Progenitor cell of endocrine pancreas (in vitro differentiated cells): ENCODE results near the gene SYNE2. TPM values are rescaled to one million over a fixed set of nuclear protein-coding genes. Genes with fewer than 3 reads are reported as not detected.
A peak's percentile ranks its signal among the peaks of the same experiment; 100 is the strongest.
"Not testable (repeated sequence)": the region's sequence is repeated elsewhere in the genome, so short reads cannot be mapped to it uniquely, and the experiment has no call there.

Experiments used
- DNase-seq: peaks from one replicate; pipeline ENCODE4 v3.0.0; 2021; ENCODE audit warnings: low spot score; ENCODE audit not compliant: unreplicated experiment
- H3K27ac Mint-ChIP-seq: 2 replicates; pipeline ENCODE4 v1.8.0; 2021; ENCODE audit warnings: mild to moderate bottlenecking, moderate library complexity, mixed read lengths
- H3K27me3 Mint-ChIP-seq: 2 replicates; pipeline ENCODE4 v1.8.0; 2021; ENCODE audit warnings: mixed read lengths
- H3K36me3 Mint-ChIP-seq: 2 replicates; pipeline ENCODE4 v1.8.0; 2022; ENCODE audit warnings: mixed read lengths; ENCODE audit not compliant: insufficient read depth
- H3K4me1 Mint-ChIP-seq: 2 replicates; pipeline ENCODE4 v1.8.0; 2021; ENCODE audit warnings: low read depth, mixed read lengths
- H3K4me3 Mint-ChIP-seq: 2 replicates; pipeline ENCODE4 v1.8.0; 2021; ENCODE audit warnings: low read depth, mild to moderate bottlenecking, moderate library complexity, mixed read lengths
- H3K9me3 Mint-ChIP-seq: 2 replicates; pipeline ENCODE4 v1.8.0; 2021; ENCODE audit warnings: low read depth, mixed read lengths
- CTCF ChIP-seq: fragments of 200-600 bp; sonication (generic); IDR thresholded peaks from one replicate; pipeline ENCODE4 v1.5.0; 2021; ENCODE audit warnings: antibody characterized with exemption, mild to moderate bottlenecking; ENCODE audit not compliant: unreplicated experiment
- total RNA-seq: library from RNA; stranded (reverse); gene quantifications from 2 replicates; pipeline ENCODE4 v1.2.1, GENCODE V29; 2021

The SYNE2 gene
- total RNA-seq, 1 donor from 2014 or later: 108 TPM

- no peak for TF ChIP-seq CTCF
- H3K36me3 Mint-ChIP-seq: peaks cover 9% of the 10 kb centered on the region
- H3K4me1 Mint-ChIP-seq: no peaks in the 10 kb centered on the region
- DNase-seq: no peak
- H3K4me3 Mint-ChIP-seq: no peak overlapping the region
- H3K9me3 Mint-ChIP-seq: no peaks in the 10 kb centered on the region
- peak overlapping the region; percentile 21 for H3K27ac Mint-ChIP-seq
- no peaks in the 10 kb centered on the region for H3K27me3 Mint-ChIP-seq
Measured at GRCh38 chr14:64112867-64113678, 260.3 kb downstream of the SYNE2 start.

- Mint-ChIP-seq H3K27me3 (no peaks in the 10 kb centered on the region), H3K27ac (no peak overlapping the region), H3K4me1 (no peaks in the 10 kb centered on the region), H3K36me3 (peaks cover 10% of the 10 kb centered on the region), H3K4me3 (no peak overlapping the region), H3K9me3 (no peaks in the 10 kb centered on the region)
- no peak for DNase-seq
- no peak for TF ChIP-seq CTCF
Measured at GRCh38 chr14:64114166-64114565, 261.4 kb downstream of the SYNE2 start.

- Mint-ChIP-seq H3K36me3 (peaks cover 12% of the 10 kb centered on the region), H3K4me1 (no peaks in the 10 kb centered on the region), H3K27ac (no peak overlapping the region), H3K27me3 (no peaks in the 10 kb centered on the region), H3K9me3 (no peaks in the 10 kb centered on the region), H3K4me3 (no peak overlapping the region)
- no peak for DNase-seq
- no peak for TF ChIP-seq CTCF
Measured at GRCh38 chr14:64114796-64115195, 262.0 kb downstream of the SYNE2 start.

GRCh38 chr14:64115401-64115800 is 262.6 kb downstream of the SYNE2 start:
- no peak for TF ChIP-seq CTCF
- Mint-ChIP-seq H3K27ac (peak overlapping the region; percentile 38), H3K27me3 (no peaks in the 10 kb centered on the region), H3K4me1 (no peaks in the 10 kb centered on the region), H3K36me3 (peaks cover 12% of the 10 kb centered on the region), H3K4me3 (no peak overlapping the region), H3K9me3 (no peaks in the 10 kb centered on the region)
- no peak for DNase-seq

GRCh38 chr14:64117671-64118402 is 265.0 kb downstream of the SYNE2 start:
- H3K36me3 Mint-ChIP-seq: peaks cover 17% of the 10 kb centered on the region
- no peak for TF ChIP-seq CTCF

GRCh38 chr14:64118403-64118742 is 265.6 kb downstream of the SYNE2 start:
- DNase-seq, H3K4me1 Mint-ChIP-seq, H3K9me3 Mint-ChIP-seq, H3K27me3 Mint-ChIP-seq, H3K4me3 Mint-ChIP-seq: not testable (repeated sequence)
- Mint-ChIP-seq H3K36me3 (peaks cover 18% of the 10 kb centered on the region), H3K27ac (peak overlapping the region; percentile 40)

More at GRCh38 chr14:64117671-64118402, 265.0 kb downstream of the SYNE2 start:
- no peak overlapping the region for H3K4me3 Mint-ChIP-seq
- no peaks in the 10 kb centered on the region for H3K9me3 Mint-ChIP-seq
- H3K27me3 Mint-ChIP-seq: no peaks in the 10 kb centered on the region
- peak overlapping the region; percentile 40 for H3K27ac Mint-ChIP-seq
- H3K4me1 Mint-ChIP-seq: no peaks in the 10 kb centered on the region
- DNase-seq: no peak
